Caco-2 (cell line): ENCODE results near the gene ENDOV. TPM values are rescaled to one million over a fixed set of nuclear protein-coding genes. Genes with fewer than 3 reads are reported as not detected.
A peak's percentile ranks its signal among the peaks of the same experiment; 100 is the strongest.

Source experiments
- BruUV-seq: library from RNA; stranded (reverse); fragments of 400-500 nt; replicated peaks from 2 replicates; lab custom pipeline; 2021; lab: Mats Ljungman, UMichigan
- CTCF ChIA-PET: fragments of 300-600 bp; sonication (Branson Sonifier 250); formaldehyde crosslinking; loops from one replicate; lab custom pipeline; 2022; ENCODE audit warnings: antibody characterized with exemption; lab: Charles Lee
- POLR2A ChIA-PET: fragments of 300-600 bp; sonication (Branson Sonifier 250); formaldehyde crosslinking; loops from one replicate; lab custom pipeline; 2022; ENCODE audit warnings: antibody characterized with exemption; lab: Charles Lee
- DNase-seq, 2 experiments: peaks; one replicate each; pipeline versions ENCODE4 v3.0.0 to v3.0.0-alpha.2; 2020 to 2022
- H3K27me3 ChIP-seq: replicated peaks from 2 replicates; pipeline ENCODE4 v1.6.0; 2011; ENCODE audit warnings: low read length; ENCODE audit not compliant: control insufficient read depth, insufficient read depth
- H3K36me3 ChIP-seq: 2 replicates; pipeline ENCODE4 v1.5.1; 2011; ENCODE audit warnings: low read length; ENCODE audit not compliant: control insufficient read depth, insufficient read depth
- H3K4me1 ChIP-seq: fragments of 250-450 bp; sonication (Bioruptor Pico); 2 replicates; pipeline ENCODE4 v1.5.1; 2020; ENCODE audit warnings: mild to moderate bottlenecking
- H3K4me3 ChIP-seq: 2 replicates; pipeline ENCODE4 v1.5.1; 2011; ENCODE audit warnings: low read depth, mild to moderate bottlenecking, control low read depth, low read length
- H3K9me3 ChIP-seq: fragments of 250-450 bp; sonication (Bioruptor Pico); 2 replicates; pipeline ENCODE4 v1.5.1; 2020; ENCODE audit warnings: mild to moderate bottlenecking, moderate library complexity
- H3K27ac Mint-ChIP-seq: one replicate; pipeline ENCODE4 v1.8.0; 2022; ENCODE audit warnings: mixed read lengths; ENCODE audit not compliant: unreplicated experiment
- H3K27me3 Mint-ChIP-seq: one replicate; pipeline ENCODE4 v1.8.0; 2022; ENCODE audit warnings: mixed read lengths; ENCODE audit not compliant: insufficient read depth, unreplicated experiment
- H3K36me3 Mint-ChIP-seq: one replicate; pipeline ENCODE4 v1.8.0; 2022; ENCODE audit warnings: mild to moderate bottlenecking, mixed read lengths; ENCODE audit not compliant: insufficient read depth, unreplicated experiment
- H3K4me1 Mint-ChIP-seq: one replicate; pipeline ENCODE4 v1.8.0; 2022; ENCODE audit warnings: low read depth, mixed read lengths; ENCODE audit not compliant: unreplicated experiment
- H3K4me3 Mint-ChIP-seq: one replicate; pipeline ENCODE4 v1.8.0; 2022; ENCODE audit warnings: mild to moderate bottlenecking, moderate library complexity, mixed read lengths; ENCODE audit not compliant: unreplicated experiment
- H3K9me3 Mint-ChIP-seq: one replicate; pipeline ENCODE4 v1.8.0; 2022; ENCODE audit warnings: mixed read lengths; ENCODE audit not compliant: unreplicated experiment
- intact Hi-C: fragments of 100-400 bp; cut with micrococcal nuclease; formaldehyde crosslinking; loops from one replicate; pipeline ENCODE4 v1.10.0; 2022; ENCODE audit not compliant: unreplicated experiment
- total RNA-seq: library from RNA; stranded (reverse); gene quantifications from 2 replicates; pipeline ENCODE4 v1.2.3, GENCODE V29; 2022
- TF ChIP-seq, protein P1 (sequence below), 2 experiments: fragments of 200-600 bp in 1 of 2; IDR thresholded peaks; 1 replicate in 1 of 2; 2 replicates in 1 of 2; pipeline versions ENCODE4 v1.5.1 to v1.8.0; 2011 to 2022; ENCODE audit warnings: antibody characterized with exemption in 1 of 2, control low read depth in 1 of 2, inconsistent platforms in 1 of 2, low read depth in 1 of 2, low read length in 1 of 2, mild to moderate bottlenecking in 1 of 2, moderate library complexity in 1 of 2; ENCODE audit not compliant: insufficient read depth in 1 of 2, severe bottlenecking in 1 of 2, unreplicated experiment in 1 of 2

ENDOV gene
- total RNA-seq, 1 experiment from 2014 or later, result 21.5 TPM

- Mint-ChIP-seq H3K4me1 (no peaks in the 10 kb centered on the region), H3K27ac (no peak overlapping the region), H3K4me3 (no peak overlapping the region), H3K36me3 (peaks cover 55% of the 10 kb centered on the region), H3K9me3 (no peaks in the 10 kb centered on the region), H3K27me3 (no peaks in the 10 kb centered on the region)
- ChIA-PET POLR2A (no interaction called here), CTCF (no interaction called here)
- no peaks in the 10 kb centered on the region for H3K27me3 ChIP-seq
- BruUV-seq, result no TSS peak
- no peaks in the 10 kb centered on the region for H3K9me3 ChIP-seq
- intact Hi-C loops, result no loop called here
- no peaks in the 10 kb centered on the region for H3K4me1 ChIP-seq
- H3K36me3 ChIP-seq, result no peaks in the 10 kb centered on the region; the same call in 1 of the 2 replicates
- peak in 1 of 2 experiments; percentile 18 for DNase-seq
- TF ChIP-seq, protein P1, sequence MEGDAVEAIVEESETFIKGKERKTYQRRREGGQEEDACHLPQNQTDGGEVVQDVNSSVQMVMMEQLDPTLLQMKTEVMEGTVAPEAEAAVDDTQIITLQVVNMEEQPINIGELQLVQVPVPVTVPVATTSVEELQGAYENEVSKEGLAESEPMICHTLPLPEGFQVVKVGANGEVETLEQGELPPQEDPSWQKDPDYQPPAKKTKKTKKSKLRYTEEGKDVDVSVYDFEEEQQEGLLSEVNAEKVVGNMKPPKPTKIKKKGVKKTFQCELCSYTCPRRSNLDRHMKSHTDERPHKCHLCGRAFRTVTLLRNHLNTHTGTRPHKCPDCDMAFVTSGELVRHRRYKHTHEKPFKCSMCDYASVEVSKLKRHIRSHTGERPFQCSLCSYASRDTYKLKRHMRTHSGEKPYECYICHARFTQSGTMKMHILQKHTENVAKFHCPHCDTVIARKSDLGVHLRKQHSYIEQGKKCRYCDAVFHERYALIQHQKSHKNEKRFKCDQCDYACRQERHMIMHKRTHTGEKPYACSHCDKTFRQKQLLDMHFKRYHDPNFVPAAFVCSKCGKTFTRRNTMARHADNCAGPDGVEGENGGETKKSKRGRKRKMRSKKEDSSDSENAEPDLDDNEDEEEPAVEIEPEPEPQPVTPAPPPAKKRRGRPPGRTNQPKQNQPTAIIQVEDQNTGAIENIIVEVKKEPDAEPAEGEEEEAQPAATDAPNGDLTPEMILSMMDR (IDR thresholded peaks at IDR 0.05; ENCODE audit: insufficient read depth in 1 of 2, low read depth in 1 of 2, low read length in 1 of 2, severe bottlenecking in 1 of 2, unreplicated experiment in 1 of 2), result no peak
- H3K4me3 ChIP-seq, result no peak overlapping the region
Measured at GRCh38 chr17:80386341-80386740, 28.6 kb upstream of the ENDOV start.

GRCh38 chr17:80387071-80387470 lies 27.9 kb upstream of the ENDOV start:
- Histone ChIP-seq H3K9me3 (no peaks in the 10 kb centered on the region), H3K4me3 (no peak overlapping the region), H3K4me1 (no peaks in the 10 kb centered on the region), H3K36me3 (no peaks in the 10 kb centered on the region; the same call in 1 of the 2 replicates), H3K27me3 (no peaks in the 10 kb centered on the region)
- no peak overlapping the region for H3K4me3 Mint-ChIP-seq
- peaks cover 48% of the 10 kb centered on the region for H3K36me3 Mint-ChIP-seq
- TF ChIP-seq, protein P1 (IDR thresholded peaks at IDR 0.05; ENCODE audit: insufficient read depth in 1 of 2, low read depth in 1 of 2, low read length in 1 of 2, severe bottlenecking in 1 of 2, unreplicated experiment in 1 of 2), result no peak
- intact Hi-C loops, result no loop called here
- H3K27me3 Mint-ChIP-seq, result no peaks in the 10 kb centered on the region
- H3K4me1 Mint-ChIP-seq, result no peaks in the 10 kb centered on the region
- no TSS peak for BruUV-seq
- CTCF ChIA-PET, result no interaction called here
- DNase-seq, result peak in 1 of 2 experiments; percentile 13
- no peak overlapping the region for H3K27ac Mint-ChIP-seq
- no peaks in the 10 kb centered on the region for H3K9me3 Mint-ChIP-seq
- POLR2A ChIA-PET, result no interaction called here

DNA sequence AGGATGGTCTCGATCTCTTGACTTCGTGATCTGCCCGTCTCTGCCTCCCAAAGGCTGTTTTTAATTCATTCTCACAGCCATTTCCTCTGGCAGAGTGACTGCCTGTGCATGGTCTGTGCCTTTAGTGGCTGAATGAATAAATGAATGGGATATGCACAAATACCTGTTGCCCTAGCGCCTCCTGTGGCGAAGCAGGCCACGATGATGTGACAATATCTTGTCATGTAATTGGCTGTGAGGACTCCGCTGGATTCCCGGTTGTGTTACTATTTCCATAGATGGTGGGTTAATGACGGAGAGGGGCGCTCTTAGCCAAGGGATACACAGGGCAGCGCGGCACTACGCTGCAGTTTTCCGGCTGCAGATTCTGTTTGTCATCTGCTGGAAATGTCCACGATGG lies 26.8 kb upstream of the ENDOV start:
- no peak overlapping the region for H3K4me3 Mint-ChIP-seq
- Histone ChIP-seq H3K4me3 (no peak overlapping the region), H3K27me3 (no peaks in the 10 kb centered on the region), H3K36me3 (no peaks in the 10 kb centered on the region; the same call in 1 of the 2 replicates), H3K4me1 (no peaks in the 10 kb centered on the region), H3K9me3 (no peaks in the 10 kb centered on the region)
- no peaks in the 10 kb centered on the region for H3K4me1 Mint-ChIP-seq
- H3K27me3 Mint-ChIP-seq, result no peaks in the 10 kb centered on the region
- TF ChIP-seq, protein P1 (IDR thresholded peaks at IDR 0.05; ENCODE audit: insufficient read depth in 1 of 2, low read depth in 1 of 2, low read length in 1 of 2, severe bottlenecking in 1 of 2, unreplicated experiment in 1 of 2), result no peak
- no TSS peak for BruUV-seq
- CTCF ChIA-PET, result no interaction called here
- H3K27ac Mint-ChIP-seq, result no peak overlapping the region
- intact Hi-C loops, result no loop called here
- H3K9me3 Mint-ChIP-seq, result no peaks in the 10 kb centered on the region
- H3K36me3 Mint-ChIP-seq, result peaks cover 44% of the 10 kb centered on the region
- DNase-seq, result no peak
- POLR2A ChIA-PET, result no interaction called here
